ENCODE results near the gene ASIC4. TPM values are rescaled to one million over a fixed set of nuclear protein-coding genes. Genes with fewer than 3 reads are reported as not detected.

The ASIC4 gene
- total RNA-seq, 1 experiment from 2014 or later = 2.1 TPM

GRCh38 chr2:219523031-219523671, 8.9 kb downstream of the ASIC4 start:
- H3K4me2 ChIP-seq (ENCODE audit: low read length) = peak overlapping the region; percentile 88
- no peaks in the 10 kb centered on the region for H4K20me1 ChIP-seq (ENCODE audit: insufficient read depth)
- ChIA-PET POLR2A (interaction anchor here (2.4 kb wide), 1 partner anchor 25 kb away, joined by 18 read pairs; the partner anchor contains the start of gene GMPPA), RAD21 (ENCODE audit: low non-redundant PET in 1 of 2, low total read pairs in 2 of 2, uncharacterized antibody in 2 of 2, unreplicated experiment in 2 of 2) (interaction anchor here in 1 of 2 experiments (0.6 kb wide), 1 partner anchor 25 kb away, joined by 3 read pairs; no protein-coding TSS in a partner anchor), CTCF (interaction anchor here (0.9 to 1.2 kb wide), 3 partner anchors 13 to 135 kb away, joined by 3 to 5 read pairs (median 4); no protein-coding TSS in a partner anchor)
- no peaks in the 10 kb centered on the region for H3K79me2 ChIP-seq (ENCODE audit: insufficient read depth, low read length)
- DNase-seq (ENCODE audit: low read depth, low spot score) (no peak), ATAC-seq (no peak)
- TF ChIP-seq FOSL1 (IDR thresholded peaks at IDR 0.05; ENCODE audit: low read depth) = no peak
- TF ChIP-seq CTCF (IDR thresholded peaks at IDR 0.05 in 2 of 3, conservative IDR thresholded peaks at IDR 0.05 in 1 of 3; ENCODE audit: borderline replicate concordance in 1 of 3, insufficient read depth in 1 of 3, low read depth in 2 of 3, low read length in 2 of 3) = peak in 2 of 3 experiments; percentile 30 to 40; a peak in 2 of 6 replicates
- no peak for TF ChIP-seq EZH2 (IDR thresholded peaks at IDR 0.05)
- no peaks in the 10 kb centered on the region for H3K9me2 ChIP-seq (ENCODE audit: insufficient read depth)
- no peaks in the 10 kb centered on the region for H3K9me3 ChIP-seq (ENCODE audit: control insufficient read depth in 1 of 2, insufficient read depth in 1 of 2, low read depth in 1 of 2, low read length in 2 of 2)
- intact Hi-C loops (cut with micrococcal nuclease) = no loop called here
- no peaks in the 10 kb centered on the region for H3K36me3 ChIP-seq (ENCODE audit: control insufficient read depth in 1 of 2, insufficient read depth in 2 of 2, low read length in 2 of 2)
- peak overlapping the region; percentile 64; the same call in 1 of the 2 replicates for H3K9ac ChIP-seq (ENCODE audit: low read length)
- peak overlapping the region; percentile 1; the same call in 1 of the 2 replicates for H3K27ac ChIP-seq (ENCODE audit: low read depth, low read length)
- no peaks in the 10 kb centered on the region for H3K27me3 ChIP-seq (ENCODE audit: insufficient read depth, low read length)
- H3K4me1 ChIP-seq (ENCODE audit: control insufficient read depth in 1 of 2, insufficient read depth in 2 of 2, low read length in 2 of 2) = peaks cover 40 to 81% of the 10 kb centered on the region in 2 experiments
- no peak overlapping the region for H2AFZ ChIP-seq (ENCODE audit: low read depth, low read length, poor library complexity, severe bottlenecking)
- no peak overlapping the region for H3K4me3 ChIP-seq (replicated peaks in 1 of 2; ENCODE audit: low read depth in 1 of 2, low read length in 2 of 2)
- no TSS peak for BruUV-seq (replicated peaks)

- no TSS peak for BruUV-seq (replicated peaks)
Measured at GRCh38 chr2:219524817-219525216, 10.5 kb downstream of the ASIC4 start.

More at GRCh38 chr2:219524817-219525216, 10.5 kb downstream of the ASIC4 start:
- H3K9me3 ChIP-seq (ENCODE audit: control insufficient read depth in 1 of 2, insufficient read depth in 1 of 2, low read depth in 1 of 2, low read length in 2 of 2) = no peaks in the 10 kb centered on the region
- DNase-seq (ENCODE audit: low read depth, low spot score) (no peak), ATAC-seq (no peak)
- H3K36me3 ChIP-seq (ENCODE audit: control insufficient read depth in 1 of 2, insufficient read depth in 2 of 2, low read length in 2 of 2) = no peaks in the 10 kb centered on the region
- H3K4me3 ChIP-seq (replicated peaks in 1 of 2; ENCODE audit: low read depth in 1 of 2, low read length in 2 of 2) = no peak overlapping the region
- no peaks in the 10 kb centered on the region for H3K79me2 ChIP-seq (ENCODE audit: insufficient read depth, low read length)
- no peak for TF ChIP-seq EZH2phosphoT487 (IDR thresholded peaks at IDR 0.05; ENCODE audit: borderline replicate concordance)
- TF ChIP-seq CTCF (IDR thresholded peaks at IDR 0.05 in 2 of 3, conservative IDR thresholded peaks at IDR 0.05 in 1 of 3; ENCODE audit: borderline replicate concordance in 1 of 3, insufficient read depth in 1 of 3, low read depth in 2 of 3, low read length in 2 of 3) = no peak
- no peak for TF ChIP-seq SIN3A (IDR thresholded peaks at IDR 0.05; ENCODE audit: low read depth)
- TF ChIP-seq CBX3 (IDR thresholded peaks at IDR 0.05; ENCODE audit: low read depth) = no peak
- no peak for TF ChIP-seq TCF7L2 (IDR thresholded peaks at IDR 0.05; ENCODE audit: borderline replicate concordance, extremely low read depth, insufficient read depth, insufficient read length)
- no peak for TF ChIP-seq MAX (IDR thresholded peaks at IDR 0.05)
- no peak for TF ChIP-seq ELF1 (IDR thresholded peaks at IDR 0.05; ENCODE audit: borderline replicate concordance, low read depth)
- no peak for TF ChIP-seq POLR2AphosphoS5 (IDR thresholded peaks at IDR 0.05; ENCODE audit: low read depth, low read length)
- TF ChIP-seq RAD21 (IDR thresholded peaks at IDR 0.05; ENCODE audit: low read depth) = no peak
- no peak for TF ChIP-seq CEBPB (IDR thresholded peaks at IDR 0.05; ENCODE audit: low read depth)
- TF ChIP-seq FOSL1 (IDR thresholded peaks at IDR 0.05; ENCODE audit: low read depth) = no peak
- ChIA-PET POLR2A (no interaction called here), CTCF (interaction anchor here (1.7 to 7.7 kb wide), 2 partner anchors 26 to 30 kb away, joined by 6 to 103 read pairs; partner anchors contain the start of gene GMPPA), RAD21 (ENCODE audit: low non-redundant PET in 1 of 2, low total read pairs in 2 of 2, uncharacterized antibody in 2 of 2, unreplicated experiment in 2 of 2) (no interaction called here)
- no peak overlapping the region for H3K27ac ChIP-seq (ENCODE audit: low read depth, low read length)
- intact Hi-C loops (cut with micrococcal nuclease) = no loop called here
- peaks cover 42 to 70% of the 10 kb centered on the region in 2 experiments for H3K4me1 ChIP-seq (ENCODE audit: control insufficient read depth in 1 of 2, insufficient read depth in 2 of 2, low read length in 2 of 2)
- no peaks in the 10 kb centered on the region for H4K20me1 ChIP-seq (ENCODE audit: insufficient read depth)
- no peaks in the 10 kb centered on the region for H3K27me3 ChIP-seq (ENCODE audit: insufficient read depth, low read length)
- H3K4me2 ChIP-seq (ENCODE audit: low read length) = no peak overlapping the region
- no peaks in the 10 kb centered on the region for H3K9me2 ChIP-seq (ENCODE audit: insufficient read depth)
- H2AFZ ChIP-seq (ENCODE audit: low read depth, low read length, poor library complexity, severe bottlenecking) = no peak overlapping the region
- no peak overlapping the region for H3K9ac ChIP-seq (ENCODE audit: low read length)
